WTC11 (cell line): ENCODE measurements around the gene SLCO4A1. TPM values are rescaled to one million over a fixed set of nuclear protein-coding genes. Genes with fewer than 3 reads are reported as not detected.

Source experiments
- ESRRA ChIP-seq: sonication (generic); formaldehyde crosslinking; IDR thresholded peaks from 2 replicates; pipeline ENCODE4 v1.8.1; 2022; ENCODE audit warnings: mild to moderate bottlenecking, missing genetic modification reagents, borderline replicate concordance
- ETV6 ChIP-seq: sonication (generic); formaldehyde crosslinking; IDR thresholded peaks from 2 replicates; pipeline ENCODE4 v1.8.1; 2022; ENCODE audit warnings: mild to moderate bottlenecking, missing genetic modification reagents
- FOXK1 ChIP-seq: sonication (generic); formaldehyde crosslinking; IDR thresholded peaks from 2 replicates; pipeline ENCODE4 v1.8.0; 2022; ENCODE audit warnings: mild to moderate bottlenecking, moderate library complexity, missing genetic modification reagents
- FOXP1 ChIP-seq: sonication (generic); formaldehyde crosslinking; IDR thresholded peaks from 2 replicates; pipeline ENCODE4 v1.8.0; 2022; ENCODE audit warnings: missing genetic modification reagents, mild to moderate bottlenecking, moderate library complexity, borderline replicate concordance
- GTF2I ChIP-seq: fragments of 250-450 bp; sonication (Bioruptor Pico); conservative IDR thresholded peaks from 2 replicates; pipeline ENCODE4 v1.4.0; 2021; ENCODE audit warnings: mild to moderate bottlenecking
- KAT7 ChIP-seq: sonication (generic); formaldehyde crosslinking; IDR thresholded peaks from 2 replicates; pipeline ENCODE4 v1.8.1; 2023; ENCODE audit warnings: missing genetic modification reagents, mild to moderate bottlenecking, borderline replicate concordance
- OVOL2 ChIP-seq: fragments of 250-450 bp; sonication (Bioruptor Pico); IDR thresholded peaks from 2 replicates; pipeline ENCODE4 v1.9.0; 2021; ENCODE audit warnings: mild to moderate bottlenecking, borderline replicate concordance
- RORB ChIP-seq: fragments of 250-450 bp; sonication (Bioruptor Pico); IDR thresholded peaks from 2 replicates; pipeline ENCODE4 v1.9.0; 2021; ENCODE audit warnings: mild to moderate bottlenecking
- SP1 ChIP-seq: sonication (generic); formaldehyde crosslinking; conservative IDR thresholded peaks from 2 replicates; pipeline ENCODE4 v1.8.1; 2022; ENCODE audit warnings: missing genetic modification reagents
- TEAD1 ChIP-seq: sonication (generic); formaldehyde crosslinking; IDR thresholded peaks from 2 replicates; pipeline ENCODE4 v1.8.0; 2022; ENCODE audit warnings: mild to moderate bottlenecking, missing genetic modification reagents
- ZNF138 ChIP-seq: sonication (generic); formaldehyde crosslinking; conservative IDR thresholded peaks from 2 replicates; pipeline ENCODE4 v1.8.1; 2022; ENCODE audit warnings: mild to moderate bottlenecking, moderate library complexity, missing genetic modification reagents
- total RNA-seq: library from RNA; stranded (reverse); gene quantifications from 3 replicates; pipeline ENCODE4 v1.2.3, GENCODE V29; 2021
- TF ChIP-seq, protein P1 (sequence below): sonication (generic); formaldehyde crosslinking; IDR thresholded peaks from 2 replicates; pipeline ENCODE4 v1.8.0; 2022; ENCODE audit warnings: mild to moderate bottlenecking, missing genetic modification reagents
- TF ChIP-seq, protein P2 (sequence below): sonication (generic); formaldehyde crosslinking; IDR thresholded peaks from 2 replicates; pipeline ENCODE4 v1.8.1; 2023; ENCODE audit warnings: mild to moderate bottlenecking, moderate library complexity, missing genetic modification reagents
- TF ChIP-seq, protein P3 (sequence below): sonication (generic); formaldehyde crosslinking; IDR thresholded peaks from 2 replicates; pipeline ENCODE4 v1.8.1; 2022; ENCODE audit warnings: mild to moderate bottlenecking, moderate library complexity, missing genetic modification reagents
- TF ChIP-seq, protein P4 (sequence below): sonication (generic); formaldehyde crosslinking; IDR thresholded peaks from 2 replicates; pipeline ENCODE4 v1.8.1; 2023; ENCODE audit warnings: mild to moderate bottlenecking, missing genetic modification reagents
- TF ChIP-seq, protein P5 (sequence below): sonication (generic); formaldehyde crosslinking; IDR thresholded peaks from 2 replicates; pipeline ENCODE4 v1.8.0; 2022; ENCODE audit warnings: mild to moderate bottlenecking, missing genetic modification reagents
- TF ChIP-seq, protein P6 (sequence below): fragments of 250-450 bp; sonication (Bioruptor Pico); IDR thresholded peaks from 2 replicates; pipeline ENCODE4 v1.9.0; 2021; ENCODE audit warnings: mild to moderate bottlenecking
- TF ChIP-seq, protein P7 (sequence below): sonication (generic); formaldehyde crosslinking; IDR thresholded peaks from 2 replicates; pipeline ENCODE4 v1.8.1; 2023; ENCODE audit warnings: mild to moderate bottlenecking, missing genetic modification reagents, moderate library complexity
- TF ChIP-seq, protein P8 (sequence below): sonication (generic); formaldehyde crosslinking; IDR thresholded peaks from 2 replicates; pipeline ENCODE4 v1.8.0; 2022; ENCODE audit warnings: mild to moderate bottlenecking, missing genetic modification reagents
- TF ChIP-seq, protein P9 (sequence below): sonication (generic); formaldehyde crosslinking; IDR thresholded peaks from 2 replicates; pipeline ENCODE4 v1.8.0; 2022; ENCODE audit warnings: mild to moderate bottlenecking, missing genetic modification reagents
- TF ChIP-seq, protein P10 (sequence below): fragments of 200-600 bp; IDR thresholded peaks from 2 replicates; pipeline ENCODE4 v1.8.0; 2022; ENCODE audit warnings: antibody characterized with exemption
- TF ChIP-seq, protein P11 (sequence below): fragments of 250-450 bp; sonication (Bioruptor Pico); IDR thresholded peaks from 2 replicates; pipeline ENCODE4 v1.8.0; 2021; ENCODE audit warnings: mild to moderate bottlenecking
- TF ChIP-seq, protein P12 (sequence below): fragments of 250-450 bp; sonication (Bioruptor Pico); IDR thresholded peaks from 2 replicates; pipeline ENCODE4 v1.9.0; 2021; ENCODE audit warnings: moderate library complexity, mild to moderate bottlenecking, inconsistent platforms, borderline replicate concordance

Gene SLCO4A1
- total RNA-seq, 1 experiment from 2014 or later, result 19.9 TPM

DNA sequence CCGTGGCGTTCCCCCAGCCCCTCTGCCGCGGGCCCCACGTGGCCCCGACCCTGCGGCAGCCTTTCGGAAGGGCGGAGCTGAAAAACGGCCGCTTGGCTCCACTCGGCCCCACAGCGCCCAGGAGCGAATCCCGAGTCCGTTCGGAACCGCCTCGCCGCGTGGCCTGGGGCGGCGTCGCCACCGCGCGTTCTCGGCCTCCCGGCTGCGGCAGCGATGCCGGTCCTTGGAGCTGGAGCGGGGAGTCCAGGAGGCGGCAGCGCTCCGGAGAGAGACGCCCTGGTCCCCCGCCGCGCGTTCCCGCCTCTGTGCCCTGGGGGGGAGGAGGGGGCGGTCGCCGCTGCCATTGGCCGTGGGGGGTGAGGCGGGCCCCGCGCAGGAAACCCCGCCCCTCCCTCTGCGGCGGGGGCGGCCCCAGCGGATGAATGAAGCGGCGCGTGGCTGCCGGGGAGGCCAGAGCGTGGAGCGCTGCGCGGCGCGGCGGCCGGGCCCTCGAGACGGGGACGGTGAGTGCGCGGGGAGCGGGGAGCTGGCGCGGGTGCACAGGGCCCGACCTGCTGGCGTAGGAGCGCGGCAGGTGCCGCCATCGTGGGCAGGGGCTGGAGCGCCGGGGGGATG lies at the start of gene SLCO4A1 (continued):
- TF ChIP-seq FOXP1 (CRISPR knock-in tag), result no peak; the same call in 1 of the 2 replicates
- no peak for TF ChIP-seq RORB (CRISPR knock-in tag)
- TF ChIP-seq, protein P1, sequence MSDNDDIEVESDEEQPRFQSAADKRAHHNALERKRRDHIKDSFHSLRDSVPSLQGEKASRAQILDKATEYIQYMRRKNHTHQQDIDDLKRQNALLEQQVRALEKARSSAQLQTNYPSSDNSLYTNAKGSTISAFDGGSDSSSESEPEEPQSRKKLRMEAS (CRISPR knock-in tag), result peak; percentile 83
- TF ChIP-seq, protein P2, sequence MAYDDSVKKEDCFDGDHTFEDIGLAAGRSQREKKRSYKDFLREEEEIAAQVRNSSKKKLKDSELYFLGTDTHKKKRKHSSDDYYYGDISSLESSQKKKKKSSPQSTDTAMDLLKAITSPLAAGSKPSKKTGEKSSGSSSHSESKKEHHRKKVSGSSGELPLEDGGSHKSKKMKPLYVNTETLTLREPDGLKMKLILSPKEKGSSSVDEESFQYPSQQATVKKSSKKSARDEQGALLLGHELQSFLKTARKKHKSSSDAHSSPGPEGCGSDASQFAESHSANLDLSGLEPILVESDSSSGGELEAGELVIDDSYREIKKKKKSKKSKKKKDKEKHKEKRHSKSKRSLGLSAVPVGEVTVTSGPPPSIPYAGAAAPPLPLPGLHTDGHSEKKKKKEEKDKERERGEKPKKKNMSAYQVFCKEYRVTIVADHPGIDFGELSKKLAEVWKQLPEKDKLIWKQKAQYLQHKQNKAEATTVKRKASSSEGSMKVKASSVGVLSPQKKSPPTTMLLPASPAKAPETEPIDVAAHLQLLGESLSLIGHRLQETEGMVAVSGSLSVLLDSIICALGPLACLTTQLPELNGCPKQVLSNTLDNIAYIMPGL (CRISPR knock-in tag), result peak; percentile 52; the same call in 1 of the 2 replicates
- TF ChIP-seq ZNF138 (CRISPR knock-in tag), result no peak
- no peak for TF ChIP-seq GTF2I (CRISPR knock-in tag)
- peak; percentile 45; the same call in 1 of the 2 replicates for TF ChIP-seq ETV6
- TF ChIP-seq, protein P3, sequence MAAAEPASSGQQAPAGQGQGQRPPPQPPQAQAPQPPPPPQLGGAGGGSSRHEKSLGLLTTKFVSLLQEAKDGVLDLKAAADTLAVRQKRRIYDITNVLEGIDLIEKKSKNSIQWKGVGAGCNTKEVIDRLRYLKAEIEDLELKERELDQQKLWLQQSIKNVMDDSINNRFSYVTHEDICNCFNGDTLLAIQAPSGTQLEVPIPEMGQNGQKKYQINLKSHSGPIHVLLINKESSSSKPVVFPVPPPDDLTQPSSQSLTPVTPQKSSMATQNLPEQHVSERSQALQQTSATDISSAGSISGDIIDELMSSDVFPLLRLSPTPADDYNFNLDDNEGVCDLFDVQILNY, result peak; percentile 95
- TF ChIP-seq, protein P4, sequence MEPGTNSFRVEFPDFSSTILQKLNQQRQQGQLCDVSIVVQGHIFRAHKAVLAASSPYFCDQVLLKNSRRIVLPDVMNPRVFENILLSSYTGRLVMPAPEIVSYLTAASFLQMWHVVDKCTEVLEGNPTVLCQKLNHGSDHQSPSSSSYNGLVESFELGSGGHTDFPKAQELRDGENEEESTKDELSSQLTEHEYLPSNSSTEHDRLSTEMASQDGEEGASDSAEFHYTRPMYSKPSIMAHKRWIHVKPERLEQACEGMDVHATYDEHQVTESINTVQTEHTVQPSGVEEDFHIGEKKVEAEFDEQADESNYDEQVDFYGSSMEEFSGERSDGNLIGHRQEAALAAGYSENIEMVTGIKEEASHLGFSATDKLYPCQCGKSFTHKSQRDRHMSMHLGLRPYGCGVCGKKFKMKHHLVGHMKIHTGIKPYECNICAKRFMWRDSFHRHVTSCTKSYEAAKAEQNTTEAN (CRISPR knock-in tag), result peak; percentile 60; the same call in 1 of the 2 replicates
- TF ChIP-seq, protein P5, sequence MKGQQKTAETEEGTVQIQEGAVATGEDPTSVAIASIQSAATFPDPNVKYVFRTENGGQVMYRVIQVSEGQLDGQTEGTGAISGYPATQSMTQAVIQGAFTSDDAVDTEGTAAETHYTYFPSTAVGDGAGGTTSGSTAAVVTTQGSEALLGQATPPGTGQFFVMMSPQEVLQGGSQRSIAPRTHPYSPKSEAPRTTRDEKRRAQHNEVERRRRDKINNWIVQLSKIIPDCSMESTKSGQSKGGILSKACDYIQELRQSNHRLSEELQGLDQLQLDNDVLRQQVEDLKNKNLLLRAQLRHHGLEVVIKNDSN (CRISPR knock-in tag), result peak; percentile 50; the same call in 1 of the 2 replicates
- peak; percentile 8; the same call in 1 of the 2 replicates for TF ChIP-seq TEAD1 (CRISPR knock-in tag)
- TF ChIP-seq, protein P6, sequence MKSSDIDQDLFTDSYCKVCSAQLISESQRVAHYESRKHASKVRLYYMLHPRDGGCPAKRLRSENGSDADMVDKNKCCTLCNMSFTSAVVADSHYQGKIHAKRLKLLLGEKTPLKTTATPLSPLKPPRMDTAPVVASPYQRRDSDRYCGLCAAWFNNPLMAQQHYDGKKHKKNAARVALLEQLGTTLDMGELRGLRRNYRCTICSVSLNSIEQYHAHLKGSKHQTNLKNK (CRISPR knock-in tag), result no peak
- TF ChIP-seq, protein P7, sequence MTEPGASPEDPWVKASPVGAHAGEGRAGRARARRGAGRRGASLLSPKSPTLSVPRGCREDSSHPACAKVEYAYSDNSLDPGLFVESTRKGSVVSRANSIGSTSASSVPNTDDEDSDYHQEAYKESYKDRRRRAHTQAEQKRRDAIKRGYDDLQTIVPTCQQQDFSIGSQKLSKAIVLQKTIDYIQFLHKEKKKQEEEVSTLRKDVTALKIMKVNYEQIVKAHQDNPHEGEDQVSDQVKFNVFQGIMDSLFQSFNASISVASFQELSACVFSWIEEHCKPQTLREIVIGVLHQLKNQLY (CRISPR knock-in tag), result no peak
- TF ChIP-seq ESRRA (CRISPR knock-in tag), result no peak
- TF ChIP-seq OVOL2 (CRISPR knock-in tag), result no peak
- TF ChIP-seq, protein P8, sequence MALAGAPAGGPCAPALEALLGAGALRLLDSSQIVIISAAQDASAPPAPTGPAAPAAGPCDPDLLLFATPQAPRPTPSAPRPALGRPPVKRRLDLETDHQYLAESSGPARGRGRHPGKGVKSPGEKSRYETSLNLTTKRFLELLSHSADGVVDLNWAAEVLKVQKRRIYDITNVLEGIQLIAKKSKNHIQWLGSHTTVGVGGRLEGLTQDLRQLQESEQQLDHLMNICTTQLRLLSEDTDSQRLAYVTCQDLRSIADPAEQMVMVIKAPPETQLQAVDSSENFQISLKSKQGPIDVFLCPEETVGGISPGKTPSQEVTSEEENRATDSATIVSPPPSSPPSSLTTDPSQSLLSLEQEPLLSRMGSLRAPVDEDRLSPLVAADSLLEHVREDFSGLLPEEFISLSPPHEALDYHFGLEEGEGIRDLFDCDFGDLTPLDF (CRISPR knock-in tag), result no peak
- TF ChIP-seq, protein P9, sequence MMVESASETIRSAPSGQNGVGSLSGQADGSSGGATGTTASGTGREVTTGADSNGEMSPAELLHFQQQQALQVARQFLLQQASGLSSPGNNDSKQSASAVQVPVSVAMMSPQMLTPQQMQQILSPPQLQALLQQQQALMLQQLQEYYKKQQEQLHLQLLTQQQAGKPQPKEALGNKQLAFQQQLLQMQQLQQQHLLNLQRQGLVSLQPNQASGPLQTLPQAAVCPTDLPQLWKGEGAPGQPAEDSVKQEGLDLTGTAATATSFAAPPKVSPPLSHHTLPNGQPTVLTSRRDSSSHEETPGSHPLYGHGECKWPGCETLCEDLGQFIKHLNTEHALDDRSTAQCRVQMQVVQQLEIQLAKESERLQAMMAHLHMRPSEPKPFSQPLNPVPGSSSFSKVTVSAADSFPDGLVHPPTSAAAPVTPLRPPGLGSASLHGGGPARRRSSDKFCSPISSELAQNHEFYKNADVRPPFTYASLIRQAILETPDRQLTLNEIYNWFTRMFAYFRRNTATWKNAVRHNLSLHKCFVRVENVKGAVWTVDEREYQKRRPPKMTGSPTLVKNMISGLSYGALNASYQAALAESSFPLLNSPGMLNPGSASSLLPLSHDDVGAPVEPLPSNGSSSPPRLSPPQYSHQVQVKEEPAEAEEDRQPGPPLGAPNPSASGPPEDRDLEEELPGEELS (CRISPR knock-in tag), result peak; percentile 71; the same call in 1 of the 2 replicates
- peak; percentile 59; the same call in 1 of the 2 replicates for TF ChIP-seq SP1
- TF ChIP-seq, protein P10, sequence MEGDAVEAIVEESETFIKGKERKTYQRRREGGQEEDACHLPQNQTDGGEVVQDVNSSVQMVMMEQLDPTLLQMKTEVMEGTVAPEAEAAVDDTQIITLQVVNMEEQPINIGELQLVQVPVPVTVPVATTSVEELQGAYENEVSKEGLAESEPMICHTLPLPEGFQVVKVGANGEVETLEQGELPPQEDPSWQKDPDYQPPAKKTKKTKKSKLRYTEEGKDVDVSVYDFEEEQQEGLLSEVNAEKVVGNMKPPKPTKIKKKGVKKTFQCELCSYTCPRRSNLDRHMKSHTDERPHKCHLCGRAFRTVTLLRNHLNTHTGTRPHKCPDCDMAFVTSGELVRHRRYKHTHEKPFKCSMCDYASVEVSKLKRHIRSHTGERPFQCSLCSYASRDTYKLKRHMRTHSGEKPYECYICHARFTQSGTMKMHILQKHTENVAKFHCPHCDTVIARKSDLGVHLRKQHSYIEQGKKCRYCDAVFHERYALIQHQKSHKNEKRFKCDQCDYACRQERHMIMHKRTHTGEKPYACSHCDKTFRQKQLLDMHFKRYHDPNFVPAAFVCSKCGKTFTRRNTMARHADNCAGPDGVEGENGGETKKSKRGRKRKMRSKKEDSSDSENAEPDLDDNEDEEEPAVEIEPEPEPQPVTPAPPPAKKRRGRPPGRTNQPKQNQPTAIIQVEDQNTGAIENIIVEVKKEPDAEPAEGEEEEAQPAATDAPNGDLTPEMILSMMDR, result no peak
- TF ChIP-seq, protein P11, sequence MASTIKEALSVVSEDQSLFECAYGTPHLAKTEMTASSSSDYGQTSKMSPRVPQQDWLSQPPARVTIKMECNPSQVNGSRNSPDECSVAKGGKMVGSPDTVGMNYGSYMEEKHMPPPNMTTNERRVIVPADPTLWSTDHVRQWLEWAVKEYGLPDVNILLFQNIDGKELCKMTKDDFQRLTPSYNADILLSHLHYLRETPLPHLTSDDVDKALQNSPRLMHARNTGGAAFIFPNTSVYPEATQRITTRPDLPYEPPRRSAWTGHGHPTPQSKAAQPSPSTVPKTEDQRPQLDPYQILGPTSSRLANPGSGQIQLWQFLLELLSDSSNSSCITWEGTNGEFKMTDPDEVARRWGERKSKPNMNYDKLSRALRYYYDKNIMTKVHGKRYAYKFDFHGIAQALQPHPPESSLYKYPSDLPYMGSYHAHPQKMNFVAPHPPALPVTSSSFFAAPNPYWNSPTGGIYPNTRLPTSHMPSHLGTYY (CRISPR knock-in tag), result no peak
- TF ChIP-seq KAT7 (CRISPR knock-in tag), result no peak
- TF ChIP-seq, protein P12, sequence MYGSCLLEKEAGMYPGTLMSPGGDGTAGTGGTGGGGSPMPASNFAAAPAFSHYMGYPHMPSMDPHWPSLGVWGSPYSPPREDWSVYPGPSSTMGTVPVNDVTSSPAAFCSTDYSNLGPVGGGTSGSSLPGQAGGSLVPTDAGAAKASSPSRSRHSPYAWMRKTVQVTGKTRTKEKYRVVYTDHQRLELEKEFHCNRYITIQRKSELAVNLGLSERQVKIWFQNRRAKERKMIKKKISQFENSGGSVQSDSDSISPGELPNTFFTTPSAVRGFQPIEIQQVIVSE (CRISPR knock-in tag), result no peak
- 0 out of 2 replicates have a peak, but pooled peaks have one; percentile 35 for TF ChIP-seq FOXK1 (CRISPR knock-in tag)
